DOHH2 (cell line): ENCODE measurements around the gene RASGRP2.

Experiments
- H3F3A ChIP-seq: fragments of 200-600 bp; sonication (generic), shearing (Covaris generic); 2 replicates; pipeline ENCODE4 v1.6.0; 2016; ENCODE audit warnings: antibody characterized with exemption, mild to moderate bottlenecking; ENCODE audit not compliant: control insufficient read depth, insufficient read depth
- H3K27ac ChIP-seq: fragments of 200-600 bp; sonication (generic); 2 replicates; pipeline ENCODE4 v1.5.1; 2014; ENCODE audit warnings: low read depth, mild to moderate bottlenecking, low read length, moderate library complexity
- H3K27me3 ChIP-seq: fragments of 200-600 bp; sonication (generic); 2 replicates; pipeline ENCODE4 v1.6.1; 2014; ENCODE audit warnings: mild to moderate bottlenecking, low read length, mixed read lengths; ENCODE audit not compliant: control insufficient read depth
- H3K36me3 ChIP-seq: fragments of 200-600 bp; sonication (generic); 2 replicates; pipeline ENCODE4 v1.6.1; 2014; ENCODE audit warnings: mild to moderate bottlenecking, low read length, moderate library complexity, mixed read lengths; ENCODE audit not compliant: control insufficient read depth
- H3K4me1 ChIP-seq: fragments of 200-600 bp; sonication (generic); 2 replicates; pipeline ENCODE4 v1.6.1; 2014; ENCODE audit warnings: mild to moderate bottlenecking, low read length, mixed read lengths; ENCODE audit not compliant: control insufficient read depth
- H3K4me2 ChIP-seq: fragments of 200-600 bp; sonication (generic); 2 replicates; pipeline ENCODE4 v1.6.0; 2014; ENCODE audit warnings: mild to moderate bottlenecking, low read length, moderate library complexity
- H3K4me3 ChIP-seq: fragments of 200-600 bp; sonication (generic); 2 replicates; pipeline ENCODE4 v1.5.1; 2014; ENCODE audit warnings: mild to moderate bottlenecking, low read length, mixed read lengths
- H3K79me2 ChIP-seq: fragments of 200-600 bp; sonication (generic); 2 replicates; pipeline ENCODE4 v1.6.1; 2014; ENCODE audit warnings: mild to moderate bottlenecking, low read length, mixed read lengths; ENCODE audit not compliant: control insufficient read depth
- H3K9me2 ChIP-seq: fragments of 200-600 bp; sonication (generic); replicated peaks from 2 replicates; pipeline ENCODE4 v1.6.1; 2014; ENCODE audit warnings: mild to moderate bottlenecking, low read length, mixed read lengths; ENCODE audit not compliant: control insufficient read depth
- H3K9me3 ChIP-seq: fragments of 200-600 bp; sonication (generic); 2 replicates; pipeline ENCODE4 v1.6.1; 2014; ENCODE audit warnings: antibody characterized with exemption, low read length, mixed read lengths; ENCODE audit not compliant: control insufficient read depth, insufficient read depth
- H4K20me1 ChIP-seq: fragments of 200-600 bp; sonication (generic); 2 replicates; pipeline ENCODE4 v1.6.0; 2014; ENCODE audit warnings: low read depth, mild to moderate bottlenecking, antibody characterized with exemption, low read length, moderate library complexity; ENCODE audit not compliant: control insufficient read depth, insufficient read depth
- CTCF ChIP-seq: fragments of 200-600 bp; sonication (generic); IDR thresholded peaks from one replicate; pipeline ENCODE4 v1.5.1; 2014; ENCODE audit warnings: antibody characterized with exemption, mild to moderate bottlenecking, low read depth, low read length; ENCODE audit not compliant: poor library complexity, severe bottlenecking
- EZH2phosphoT487 ChIP-seq: fragments of 200-600 bp; sonication (generic); IDR thresholded peaks from 2 replicates; pipeline ENCODE4 v1.6.1; 2017; ENCODE audit warnings: borderline replicate concordance, mild to moderate bottlenecking, antibody characterized with exemption, low read length, moderate library complexity, mixed read lengths

RASGRP2 gene

GRCh38 chr11:64713016-64713707 lies 30.8 kb downstream of the RASGRP2 start:
- Histone ChIP-seq H3K9me2 (no peaks in the 10 kb centered on the region), H3K9me3 (no peaks in the 10 kb centered on the region), H3K79me2 (no peaks in the 10 kb centered on the region), H3K27me3 (peaks cover 68% of the 10 kb centered on the region), H3K4me3 (no peak overlapping the region), H3F3A (peaks cover 3% of the 10 kb centered on the region; the same call in 1 of the 2 replicates), H3K27ac (no peak overlapping the region), H3K36me3 (no peaks in the 10 kb centered on the region), H3K4me2 (no peak overlapping the region), H3K4me1 (peaks cover 19% of the 10 kb centered on the region), H4K20me1 (no peaks in the 10 kb centered on the region)
- TF ChIP-seq CTCF: no peak
- TF ChIP-seq EZH2phosphoT487: no peak

- Histone ChIP-seq H3K9me2 (no peaks in the 10 kb centered on the region), H3K27ac (no peak overlapping the region), H4K20me1 (no peaks in the 10 kb centered on the region), H3F3A (peaks cover 3% of the 10 kb centered on the region; the same call in 1 of the 2 replicates), H3K36me3 (no peaks in the 10 kb centered on the region), H3K9me3 (no peaks in the 10 kb centered on the region), H3K4me3 (no peak overlapping the region), H3K4me2 (no peak overlapping the region), H3K27me3 (peaks cover 62% of the 10 kb centered on the region), H3K4me1 (peaks cover 20% of the 10 kb centered on the region), H3K79me2 (no peaks in the 10 kb centered on the region)
- no peak for TF ChIP-seq CTCF
These were observed 31.4 kb downstream of the RASGRP2 start for GRCh38 chr11:64712430-64713015.

- Histone ChIP-seq H3K79me2 (no peaks in the 10 kb centered on the region), H3F3A (peaks cover 3% of the 10 kb centered on the region; the same call in 1 of the 2 replicates), H3K4me2 (no peak overlapping the region), H3K9me3 (no peaks in the 10 kb centered on the region), H3K9me2 (no peaks in the 10 kb centered on the region), H4K20me1 (no peaks in the 10 kb centered on the region), H3K36me3 (no peaks in the 10 kb centered on the region), H3K4me3 (no peak overlapping the region), H3K27ac (no peak overlapping the region), H3K4me1 (peaks cover 20% of the 10 kb centered on the region), H3K27me3 (peaks cover 57% of the 10 kb centered on the region)
- TF ChIP-seq CTCF (no peak), EZH2phosphoT487 (no peak)
These were observed 32.0 kb downstream of the RASGRP2 start for GRCh38 chr11:64711956-64712362.
